ENCODE measurements around the gene GTF3C5.
"Not testable (repeated sequence)": the region's sequence is repeated elsewhere in the genome, so short reads cannot be mapped to it uniquely, and the experiment has no call there.

The GTF3C5 gene, protein sequence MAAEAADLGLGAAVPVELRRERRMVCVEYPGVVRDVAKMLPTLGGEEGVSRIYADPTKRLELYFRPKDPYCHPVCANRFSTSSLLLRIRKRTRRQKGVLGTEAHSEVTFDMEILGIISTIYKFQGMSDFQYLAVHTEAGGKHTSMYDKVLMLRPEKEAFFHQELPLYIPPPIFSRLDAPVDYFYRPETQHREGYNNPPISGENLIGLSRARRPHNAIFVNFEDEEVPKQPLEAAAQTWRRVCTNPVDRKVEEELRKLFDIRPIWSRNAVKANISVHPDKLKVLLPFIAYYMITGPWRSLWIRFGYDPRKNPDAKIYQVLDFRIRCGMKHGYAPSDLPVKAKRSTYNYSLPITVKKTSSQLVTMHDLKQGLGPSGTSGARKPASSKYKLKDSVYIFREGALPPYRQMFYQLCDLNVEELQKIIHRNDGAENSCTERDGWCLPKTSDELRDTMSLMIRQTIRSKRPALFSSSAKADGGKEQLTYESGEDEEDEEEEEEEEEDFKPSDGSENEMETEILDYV

DNA sequence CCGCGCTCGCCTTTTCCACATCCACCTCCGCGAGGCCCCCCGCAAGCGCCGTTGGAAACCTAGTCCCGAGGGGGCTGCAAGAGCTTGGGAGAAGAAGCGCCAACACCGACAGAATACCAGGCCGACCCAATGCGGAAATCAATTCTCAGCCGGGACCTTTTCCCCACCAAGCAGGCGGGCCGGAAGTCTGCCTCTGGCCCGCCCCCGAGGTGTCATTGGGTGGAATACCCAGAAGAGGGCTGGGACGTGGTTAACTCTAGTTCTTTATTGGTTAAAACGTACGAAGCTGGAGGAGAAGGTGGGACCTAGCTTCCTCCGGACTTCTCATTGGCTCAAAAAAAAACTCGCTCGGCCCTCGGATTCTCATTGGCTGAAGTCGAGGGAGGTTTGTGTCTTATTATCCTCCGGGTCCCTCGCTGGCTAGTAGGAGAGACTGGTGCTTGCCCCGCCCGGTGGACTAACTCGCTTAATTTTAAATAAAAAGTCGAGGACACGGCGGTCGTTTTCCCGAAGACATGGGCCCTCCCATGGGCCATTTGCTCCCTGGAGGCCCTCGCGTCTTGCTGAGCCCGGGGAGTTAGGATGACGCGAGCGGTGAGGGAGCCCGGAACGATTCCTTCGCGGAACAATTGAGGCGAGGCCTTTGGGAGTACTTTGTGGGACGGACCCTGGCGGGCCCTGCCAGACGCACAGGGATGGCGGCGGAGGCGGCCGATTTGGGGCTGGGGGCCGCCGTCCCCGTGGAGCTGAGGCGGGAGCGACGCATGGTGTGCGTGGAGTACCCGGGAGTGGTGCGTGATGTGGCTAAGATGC lies at the start of gene GTF3C5:
GTF3C5 (plus strand) TSS at position 681 of the 813 bp plus-strand sequence; CDS start at position 696, 15 bp downstream.
- DNase-seq, result no peak

DNA sequence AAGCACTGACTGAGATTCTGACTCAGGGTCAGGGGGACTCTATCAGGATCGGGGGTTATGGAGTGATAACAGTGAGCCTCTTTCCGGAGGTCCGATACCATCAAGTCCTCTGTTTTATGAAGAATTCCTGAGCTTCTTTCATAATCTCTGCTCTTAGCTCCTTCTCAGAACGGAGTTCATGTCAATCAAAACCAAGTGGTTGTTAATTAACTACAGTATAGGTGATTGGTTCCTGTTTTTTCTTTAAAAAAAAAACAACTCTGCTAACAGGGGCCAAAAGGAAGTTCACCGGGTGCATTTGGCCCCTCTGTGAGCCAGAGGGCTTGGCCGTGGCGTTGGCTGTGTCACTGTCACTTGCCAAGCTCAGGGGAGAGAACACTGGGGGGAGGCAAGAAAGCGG lies 48.3 kb upstream of the GTF3C5 start:
- DNase-seq, result no peak

GRCh38 chr9:132983491-132984201 lies 47.2 kb upstream of the GTF3C5 start:
- DNase-seq, result no peak

- DNase-seq, result no peak
Measured at GRCh38 chr9:132984202-132985070, 46.4 kb upstream of the GTF3C5 start.

- DNase-seq, result no peak
Measured at GRCh38 chr9:132985071-132985350, 45.8 kb upstream of the GTF3C5 start.

DNA sequence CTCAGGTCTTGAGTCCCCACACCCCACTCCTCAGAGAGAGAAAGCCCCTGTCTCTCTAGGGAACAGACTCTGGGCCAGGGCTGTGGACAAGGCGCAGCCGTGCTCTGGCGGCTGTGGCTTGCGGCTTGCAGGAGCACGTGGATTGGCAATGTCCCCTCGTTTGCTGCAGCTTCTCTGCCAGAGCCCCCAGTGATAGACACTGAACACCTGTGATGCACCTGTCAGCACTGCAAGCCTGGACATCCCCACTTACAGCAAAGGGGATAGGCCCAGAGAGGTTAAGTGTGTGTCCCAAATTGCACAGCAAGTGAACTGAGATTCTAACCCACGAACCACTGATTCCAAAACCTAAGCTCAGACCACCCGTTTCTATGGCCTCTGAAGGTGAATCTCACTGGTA lies 45.3 kb upstream of the GTF3C5 start:
- DNase-seq, result no peak

DNA sequence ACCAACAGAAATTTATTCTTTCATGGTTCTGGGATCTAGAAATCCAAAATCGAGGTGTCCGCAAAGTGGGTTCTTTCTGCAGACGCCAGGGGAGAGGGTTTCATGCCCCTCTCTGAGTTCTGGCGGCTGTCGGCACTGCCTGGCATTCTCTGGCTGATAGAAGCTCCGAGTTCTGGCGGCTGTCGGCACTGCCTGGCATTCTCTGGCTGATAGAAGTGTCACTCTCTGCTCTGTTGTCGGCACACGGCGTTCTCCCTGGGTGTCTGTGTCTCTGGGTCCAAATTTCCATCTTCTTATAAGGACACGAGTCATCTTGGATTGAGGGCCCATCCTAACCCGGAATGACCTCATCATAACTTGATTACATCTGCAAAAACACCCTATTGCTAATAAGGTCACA lies 44.7 kb upstream of the GTF3C5 start:
- DNase-seq, result no peak

DNA sequence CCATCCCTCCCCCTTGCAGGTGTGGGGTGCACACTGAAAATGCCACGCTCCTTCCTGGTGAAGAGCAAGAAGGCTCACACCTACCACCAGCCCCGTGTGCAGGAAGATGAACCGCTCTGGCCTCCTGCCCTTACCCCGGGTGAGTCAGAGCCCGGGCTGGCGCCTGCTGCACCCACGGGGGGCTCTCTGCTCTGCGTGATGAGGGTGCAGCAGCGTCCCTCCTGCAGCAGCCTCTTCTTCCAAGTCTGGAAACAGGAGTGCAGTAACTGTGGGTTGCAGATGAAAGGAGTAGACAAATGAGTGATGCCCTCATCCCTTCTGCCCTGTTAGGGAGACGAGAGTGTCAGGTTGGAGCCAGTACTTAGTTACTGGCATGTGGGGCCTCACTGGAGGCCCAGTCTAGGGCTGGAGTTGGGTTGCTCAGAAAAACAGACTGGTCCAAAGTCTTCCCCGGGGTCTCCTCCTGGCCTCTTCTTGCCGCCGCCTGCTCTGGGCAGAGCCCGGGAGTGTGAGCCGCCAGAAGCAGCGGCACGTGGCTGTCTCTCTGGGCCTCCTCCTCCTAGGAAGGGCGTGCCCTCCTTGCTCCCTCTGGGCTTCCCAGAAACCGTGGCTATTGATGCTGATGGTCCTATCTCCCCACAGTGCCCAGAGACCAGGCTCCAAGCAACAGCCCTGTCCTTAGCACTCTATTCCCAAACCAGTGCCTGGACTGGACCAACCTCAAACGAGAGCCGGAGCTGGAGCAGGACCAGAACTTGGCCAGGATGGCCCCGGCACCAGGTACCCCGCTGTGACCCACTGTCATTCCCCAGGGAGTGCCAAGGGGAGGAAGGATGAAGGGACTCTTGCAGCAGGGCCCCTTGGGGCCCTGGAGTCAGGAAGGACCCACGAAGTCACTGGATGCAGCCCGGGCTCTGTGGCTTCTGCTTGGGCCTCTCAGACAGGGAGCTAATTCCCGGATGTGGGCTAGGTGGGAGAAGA lies 43.9 kb upstream of the GTF3C5 start:
- DNase-seq, result no peak

GRCh38 chr9:132988244-132989013 lies 42.4 kb upstream of the GTF3C5 start:
- no peak for DNase-seq

DNA sequence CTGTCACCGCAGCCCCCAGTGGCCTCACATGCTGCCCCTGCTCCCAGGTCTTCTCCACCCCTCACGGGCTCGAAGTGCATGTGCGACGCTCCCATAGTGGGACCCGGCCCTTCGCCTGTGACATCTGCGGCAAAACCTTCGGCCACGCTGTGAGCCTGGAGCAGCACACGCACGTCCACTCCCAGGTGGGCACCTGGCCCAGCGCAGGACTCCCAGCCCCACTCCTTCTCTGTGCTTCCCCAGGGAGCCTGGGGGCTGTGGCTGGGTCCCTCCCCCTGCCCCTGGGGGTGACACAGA lies 41.8 kb upstream of the GTF3C5 start:
- no peak for DNase-seq

GRCh38 chr9:132989414-132989996 lies 41.3 kb upstream of the GTF3C5 start:
- DNase-seq, result no peak

- DNase-seq, result not testable (repeated sequence)
Measured at GRCh38 chr9:132989998-132990557, 40.7 kb upstream of the GTF3C5 start.

GRCh38 chr9:132990781-132991180 lies 40.0 kb upstream of the GTF3C5 start:
- no peak for DNase-seq

DNA sequence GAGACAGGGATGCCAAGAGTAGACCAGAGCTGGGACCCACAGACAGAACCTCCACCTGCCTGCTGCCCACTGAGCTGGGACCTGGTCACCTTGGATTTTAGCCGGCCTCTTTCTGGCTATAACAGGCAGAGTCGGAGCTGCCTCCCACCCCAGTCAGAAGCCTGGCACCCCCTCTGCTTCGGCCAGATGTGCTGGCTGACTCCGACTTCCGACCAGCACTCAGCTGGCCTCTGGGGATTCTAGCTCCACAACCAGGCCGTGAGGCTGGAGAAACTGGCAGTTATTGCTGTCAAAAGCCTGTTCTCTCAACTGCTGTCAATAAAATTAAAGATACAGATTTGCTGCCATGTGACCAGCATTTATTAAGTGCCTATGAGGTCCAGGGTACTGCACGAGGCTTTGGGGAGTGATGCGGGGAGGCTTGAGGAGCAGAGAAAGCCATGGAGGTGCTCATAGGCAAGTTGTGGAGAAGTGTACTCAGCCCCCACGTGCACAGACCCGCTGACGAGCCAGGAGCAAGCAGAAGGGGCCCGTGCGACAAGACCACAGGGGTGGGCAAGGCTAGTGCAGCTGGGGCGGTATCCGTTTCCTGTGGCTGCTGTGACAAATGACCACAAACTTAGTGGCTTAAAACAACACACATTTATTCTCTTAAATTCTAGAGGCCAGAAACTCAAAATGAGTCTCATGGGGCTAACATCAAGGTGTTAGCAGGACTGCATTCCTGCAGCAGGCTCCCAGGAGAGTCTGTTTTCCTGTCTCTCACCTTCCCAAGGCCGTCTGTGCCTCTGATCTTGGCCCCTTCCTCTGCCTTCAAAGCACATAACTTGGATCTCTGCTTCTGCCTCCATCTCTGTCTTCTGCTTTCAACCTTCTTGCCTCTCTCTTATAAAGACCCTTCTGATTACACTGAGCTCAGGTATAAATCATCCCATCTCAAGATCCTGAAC lies 39.2 kb upstream of the GTF3C5 start:
- no peak for DNase-seq

DNA sequence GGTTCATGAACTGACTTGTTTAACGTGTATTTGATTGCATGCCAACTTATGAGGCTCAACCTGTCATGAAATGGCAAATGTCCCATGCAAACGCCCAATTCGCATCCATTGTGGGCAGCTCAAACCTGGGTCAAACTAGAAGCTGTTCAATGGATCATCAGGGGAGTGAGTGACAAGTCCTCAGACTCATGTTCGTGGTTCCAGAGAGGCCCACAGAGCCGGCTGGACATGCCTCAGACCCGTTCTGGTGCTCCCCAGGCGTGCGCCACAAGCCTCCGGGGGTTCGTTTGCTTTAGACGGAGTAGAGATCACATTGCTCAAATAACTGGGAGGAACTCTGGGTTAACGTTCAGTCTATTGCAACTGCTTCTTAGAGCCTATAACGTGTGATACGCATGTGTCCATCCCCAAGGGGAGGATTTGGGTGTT lies 37.3 kb upstream of the GTF3C5 start:
- DNase-seq, result no peak

- no peak for DNase-seq
Measured at GRCh38 chr9:132994410-132995120, 36.2 kb upstream of the GTF3C5 start.

DNA sequence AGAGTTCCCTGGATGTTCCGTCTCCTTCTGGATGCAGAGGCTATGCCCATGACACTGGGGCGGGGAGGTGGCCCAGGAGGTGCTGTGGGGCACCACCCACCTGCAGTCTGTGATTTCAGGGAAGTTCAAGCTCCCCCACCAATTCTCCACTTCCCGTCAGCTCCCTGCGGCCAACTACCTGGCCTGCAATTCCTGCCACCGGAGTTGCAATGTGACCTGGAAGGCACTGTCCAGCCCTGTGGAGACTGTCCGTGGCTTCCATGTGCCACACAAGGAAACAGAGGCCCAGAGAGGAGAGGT lies 35.7 kb upstream of the GTF3C5 start:
- DNase-seq, result no peak

DNA sequence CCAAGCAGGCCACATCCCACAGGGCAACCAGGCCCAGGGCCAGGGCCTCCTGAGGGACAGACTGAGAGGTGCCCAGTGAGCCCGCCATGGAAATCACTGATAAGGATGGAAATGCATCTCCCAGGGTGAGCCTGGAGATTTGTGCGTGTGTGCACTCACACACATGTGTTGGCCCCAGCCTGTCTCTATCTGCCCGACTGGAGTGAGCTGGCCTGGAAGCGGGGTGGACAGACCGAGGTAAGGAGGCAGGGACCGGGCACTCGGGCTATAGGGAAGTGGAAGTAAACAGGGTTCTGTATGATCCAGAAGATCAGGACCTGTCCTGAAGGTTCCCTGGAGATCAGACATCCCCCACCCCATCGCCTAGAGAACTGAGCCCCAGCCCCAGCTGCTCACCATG lies 34.9 kb upstream of the GTF3C5 start:
- no peak for DNase-seq
